ENCODE data around the gene DIAPH1. TPM values are rescaled to one million over a fixed set of nuclear protein-coding genes. Genes with fewer than 3 reads are reported as not detected.

Gene DIAPH1
- total RNA-seq, 5 donors from 2014 or later (not counting 1 experiment from before 2014, with no cell fraction given), result 190 to 271 (median 211) TPM

DNA sequence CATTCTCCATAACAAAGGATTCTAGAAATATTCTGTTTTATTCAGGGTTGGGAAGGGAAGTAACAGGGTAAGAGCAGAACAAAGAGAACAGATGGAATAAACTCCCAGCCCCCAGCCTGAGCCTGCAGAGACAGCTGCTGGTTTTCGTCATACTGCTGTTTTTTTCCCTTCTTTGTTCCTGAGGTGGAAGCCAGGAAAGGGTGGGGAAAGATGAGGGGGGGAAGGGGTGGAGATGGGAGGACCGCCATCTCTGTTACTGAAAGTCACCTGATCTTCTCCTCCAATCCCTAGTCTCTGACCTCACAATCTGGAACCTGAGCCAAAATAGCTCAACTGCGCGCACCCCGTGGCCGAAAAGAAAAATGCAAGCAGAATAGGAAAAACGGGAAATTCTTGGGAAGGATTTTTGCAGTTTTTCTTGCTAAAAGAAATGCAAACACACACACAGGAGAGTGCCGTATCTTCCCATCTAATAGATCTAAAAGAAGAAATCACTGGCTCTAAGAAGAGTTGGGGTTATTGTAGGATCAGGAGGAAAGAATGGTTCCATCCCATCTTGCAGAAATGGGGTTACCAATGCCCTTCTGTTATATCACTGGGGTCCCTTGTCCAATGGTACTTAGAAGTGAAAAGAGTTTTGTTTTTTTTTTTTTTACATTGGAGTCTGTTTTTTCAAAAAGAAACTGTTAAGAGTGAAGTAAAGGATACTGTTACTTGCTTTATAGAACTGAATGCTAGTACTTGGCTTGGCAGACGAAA is 57.9 kb downstream of the DIAPH1 start:
- no peaks in the 10 kb centered on the region for H3K27me3 ChIP-seq (replicated peaks in 1 of 2; ENCODE audit: control insufficient read depth in 2 of 2, extremely low read depth in 1 of 2, insufficient read depth in 2 of 2, low read length in 1 of 2)
- H3K36me3 ChIP-seq (ENCODE audit: control insufficient read depth in 2 of 2, extremely low read depth in 1 of 2, insufficient read depth in 1 of 2, low read length in 1 of 2), result peaks cover 15 to 73% of the 10 kb centered on the region in 2 donors
- whole genome bisulfite sequencing (ENCODE audit: insufficient coverage), result no CpG with 5 or more reads among the region's 9 CpGs
- peaks cover 62% of the 10 kb centered on the region for H3K36me3 Mint-ChIP-seq
- no peaks in the 10 kb centered on the region for H3K9me3 ChIP-seq
- peaks cover 45 to 50% (median 45%) of the 10 kb centered on the region in 3 donors for H3K4me1 Mint-ChIP-seq
- H3K4me3 Mint-ChIP-seq, result no peak overlapping the region
- ChIA-PET CTCF (interaction anchor here in 1 of 2 donors (0.7 kb wide), 2 partner anchors 27 to 173 kb away, joined by 3 to 5 read pairs; partner anchors contain the start of gene PCDHGB4), POLR2A (interaction anchor here in 1 of 2 donors (0.6 kb wide), 1 partner anchor 152 kb away, joined by 8 read pairs; no protein-coding TSS in a partner anchor)
- ATAC-seq (replicated peaks in 1 of 4), result no peak
- H3K4me1 ChIP-seq (ENCODE audit: control insufficient read depth in 1 of 2, extremely low read depth in 1 of 2, insufficient read depth in 2 of 2, low read length in 2 of 2), result peaks cover 5 to 13% of the 10 kb centered on the region in 2 experiments
- no peak overlapping the region for H3K4me3 ChIP-seq (ENCODE audit: control insufficient read depth in 1 of 2, extremely low read depth in 1 of 2, low read length in 1 of 2)
- H3K27ac Mint-ChIP-seq, result no peak overlapping the region
- H3K9me3 Mint-ChIP-seq, result no peaks in the 10 kb centered on the region
- H3K27ac ChIP-seq (ENCODE audit: low read length), result no peak overlapping the region
- no peaks in the 10 kb centered on the region for H3K27me3 Mint-ChIP-seq
- no peak for DNase-seq

DNA sequence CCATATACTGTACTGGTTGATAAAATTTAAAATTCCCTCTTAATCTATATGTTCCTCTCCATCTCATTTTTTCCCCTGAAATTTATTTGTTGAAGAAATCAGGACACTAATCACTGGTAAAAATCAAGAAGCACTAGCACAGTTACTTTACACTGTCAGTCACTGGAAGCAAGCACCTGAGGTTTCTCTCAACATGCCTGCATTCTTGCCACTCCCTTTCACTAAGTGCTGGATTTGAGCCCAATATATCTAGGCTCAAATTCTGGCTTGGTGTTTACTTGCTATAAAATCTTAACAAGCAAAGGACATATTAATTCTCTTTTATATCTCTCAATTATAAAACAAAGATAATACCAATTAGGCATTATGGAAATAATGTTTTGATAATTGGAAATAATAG is 58.6 kb downstream of the DIAPH1 start:
- Histone ChIP-seq H3K27me3 (replicated peaks in 1 of 2; ENCODE audit: control insufficient read depth in 2 of 2, extremely low read depth in 1 of 2, insufficient read depth in 2 of 2, low read length in 1 of 2) (no peaks in the 10 kb centered on the region), H3K9me3 (no peaks in the 10 kb centered on the region), H3K27ac (ENCODE audit: low read length) (no peak overlapping the region), H3K4me1 (ENCODE audit: control insufficient read depth in 1 of 2, extremely low read depth in 1 of 2, insufficient read depth in 2 of 2, low read length in 2 of 2) (peaks cover 5 to 13% of the 10 kb centered on the region in 2 experiments), H3K36me3 (ENCODE audit: control insufficient read depth in 2 of 2, extremely low read depth in 1 of 2, insufficient read depth in 1 of 2, low read length in 1 of 2) (peaks cover 11 to 73% of the 10 kb centered on the region in 2 donors), H3K4me3 (ENCODE audit: control insufficient read depth in 1 of 2, extremely low read depth in 1 of 2, low read length in 1 of 2) (no peak overlapping the region)
- POLR2A ChIA-PET, result interaction anchor here in 1 of 2 donors (0.6 kb wide), 1 partner anchor 152 kb away, joined by 8 read pairs; no protein-coding TSS in a partner anchor
- H3K9me3 Mint-ChIP-seq, result no peaks in the 10 kb centered on the region
- DNase-seq, result no peak
- no peaks in the 10 kb centered on the region for H3K27me3 Mint-ChIP-seq
- no peak overlapping the region for H3K27ac Mint-ChIP-seq
- no peak overlapping the region for H3K4me3 Mint-ChIP-seq
- ATAC-seq (replicated peaks in 1 of 4), result no peak
- H3K36me3 Mint-ChIP-seq, result peaks cover 57% of the 10 kb centered on the region
- CTCF ChIA-PET, result interaction anchor here in 1 of 2 donors (0.7 kb wide), 1 partner anchor 28 kb away, joined by 5 read pairs; no protein-coding TSS in a partner anchor
- peaks cover 38 to 48% (median 47%) of the 10 kb centered on the region in 3 donors for H3K4me1 Mint-ChIP-seq

DNA sequence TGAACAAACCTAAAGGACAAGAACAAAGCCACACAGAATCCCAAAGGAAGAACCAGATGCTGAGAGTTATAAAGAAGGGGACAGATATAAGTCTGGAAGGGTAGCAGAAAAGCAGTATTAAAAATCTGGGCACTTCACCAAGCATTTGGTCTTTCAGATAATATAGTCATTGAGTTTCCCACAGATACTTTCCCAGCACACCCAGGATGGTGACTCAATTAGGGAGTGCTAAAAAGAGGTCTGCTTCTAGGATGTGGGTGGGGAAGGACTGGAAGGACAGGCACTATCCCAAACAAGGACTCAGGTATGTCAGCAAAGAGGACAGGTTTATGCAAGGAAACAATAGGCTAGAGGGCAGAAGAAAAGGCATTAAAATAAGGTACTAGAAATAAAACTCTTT is 59.3 kb downstream of the DIAPH1 start:
- no peak overlapping the region for H3K27ac ChIP-seq (ENCODE audit: low read length)
- peaks cover 11 to 73% of the 10 kb centered on the region in 2 donors for H3K36me3 ChIP-seq (ENCODE audit: control insufficient read depth in 2 of 2, extremely low read depth in 1 of 2, insufficient read depth in 1 of 2, low read length in 1 of 2)
- H3K9me3 ChIP-seq, result no peaks in the 10 kb centered on the region
- POLR2A ChIA-PET, result no interaction called here
- no peak for DNase-seq
- Mint-ChIP-seq H3K9me3 (no peaks in the 10 kb centered on the region), H3K36me3 (peaks cover 58% of the 10 kb centered on the region), H3K4me1 (peaks cover 41 to 46% (median 45%) of the 10 kb centered on the region in 3 donors), H3K27ac (no peak overlapping the region), H3K4me3 (no peak overlapping the region), H3K27me3 (no peaks in the 10 kb centered on the region)
- H3K4me1 ChIP-seq (ENCODE audit: control insufficient read depth in 1 of 2, extremely low read depth in 1 of 2, insufficient read depth in 2 of 2, low read length in 2 of 2), result peaks cover 5 to 13% of the 10 kb centered on the region in 2 experiments
- CTCF ChIA-PET, result interaction anchor here (0.7 to 2.8 kb wide), 4 partner anchors 8 to 335 kb away, joined by 5 to 19 read pairs (median 12); partner anchors contain the start of gene TAF7 (in 1 of the 2)
- no peaks in the 10 kb centered on the region for H3K27me3 ChIP-seq (replicated peaks in 1 of 2; ENCODE audit: control insufficient read depth in 2 of 2, extremely low read depth in 1 of 2, insufficient read depth in 2 of 2, low read length in 1 of 2)
- no peak for ATAC-seq (replicated peaks in 1 of 4)
- H3K4me3 ChIP-seq (ENCODE audit: control insufficient read depth in 1 of 2, extremely low read depth in 1 of 2, low read length in 1 of 2), result no peak overlapping the region

DNA sequence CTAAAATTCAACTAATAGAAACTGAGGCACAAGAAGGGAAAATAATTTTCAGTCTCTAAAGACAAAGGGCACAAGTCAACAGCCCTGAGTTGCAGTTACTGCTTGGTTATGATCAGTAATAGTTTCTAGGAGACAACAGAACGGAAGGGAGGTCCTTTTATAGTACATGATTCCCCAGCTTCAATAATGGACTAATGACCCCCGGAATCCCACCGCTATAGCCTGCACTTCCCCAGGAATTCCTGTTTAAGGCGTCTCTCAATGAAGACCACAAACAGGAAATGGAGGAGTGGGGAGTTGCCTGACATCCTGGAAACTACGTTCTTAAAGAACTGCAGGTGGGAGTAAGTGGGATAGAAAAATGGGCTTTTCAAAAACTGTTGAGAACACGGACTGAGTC is 60.6 kb downstream of the DIAPH1 start:
- Histone ChIP-seq H3K36me3 (ENCODE audit: control insufficient read depth in 2 of 2, extremely low read depth in 1 of 2, insufficient read depth in 1 of 2, low read length in 1 of 2) (peaks cover 17 to 63% of the 10 kb centered on the region in 2 donors), H3K27me3 (replicated peaks in 1 of 2; ENCODE audit: control insufficient read depth in 2 of 2, extremely low read depth in 1 of 2, insufficient read depth in 2 of 2, low read length in 1 of 2) (no peaks in the 10 kb centered on the region), H3K9me3 (no peaks in the 10 kb centered on the region), H3K4me1 (ENCODE audit: control insufficient read depth in 1 of 2, extremely low read depth in 1 of 2, insufficient read depth in 2 of 2, low read length in 2 of 2) (peaks cover 4 to 11% of the 10 kb centered on the region in 2 experiments), H3K27ac (ENCODE audit: low read length) (no peak overlapping the region), H3K4me3 (ENCODE audit: control insufficient read depth in 1 of 2, extremely low read depth in 1 of 2, low read length in 1 of 2) (no peak overlapping the region)
- ATAC-seq (replicated peaks in 1 of 4) (peak in 2 of 4 experiments; percentile 29 to 39), DNase-seq (no peak)
- peak overlapping the region; percentile 76 to 81 for H3K27ac Mint-ChIP-seq
- H3K9me3 Mint-ChIP-seq, result no peaks in the 10 kb centered on the region
- ChIA-PET POLR2A (interaction anchor here in 1 of 2 donors (0.7 kb wide), 1 partner anchor 238 kb away, joined by 4 read pairs; the partner anchor contains the start of gene TAF7), CTCF (interaction anchor here (0.5 to 2.8 kb wide), 23 partner anchors 9 to 339 kb away, joined by 3 to 19 read pairs (median 5); partner anchors contain the start of genes PCDHB14 (in 1 of the 2), PCDHB15 (in 1 of the 2), PCDHGA10 (in 1 of the 2) and PCDHGA11 (in 1 of the 2))
- H3K36me3 Mint-ChIP-seq, result peaks cover 50% of the 10 kb centered on the region
- H3K4me3 Mint-ChIP-seq, result no peak overlapping the region
- H3K4me1 Mint-ChIP-seq, result peaks cover 32 to 36% (median 33%) of the 10 kb centered on the region in 3 donors
- H3K27me3 Mint-ChIP-seq, result no peaks in the 10 kb centered on the region
- no CpG with 5 or more reads among the region's 6 CpGs for WGBS (ENCODE audit: insufficient coverage)

DNA sequence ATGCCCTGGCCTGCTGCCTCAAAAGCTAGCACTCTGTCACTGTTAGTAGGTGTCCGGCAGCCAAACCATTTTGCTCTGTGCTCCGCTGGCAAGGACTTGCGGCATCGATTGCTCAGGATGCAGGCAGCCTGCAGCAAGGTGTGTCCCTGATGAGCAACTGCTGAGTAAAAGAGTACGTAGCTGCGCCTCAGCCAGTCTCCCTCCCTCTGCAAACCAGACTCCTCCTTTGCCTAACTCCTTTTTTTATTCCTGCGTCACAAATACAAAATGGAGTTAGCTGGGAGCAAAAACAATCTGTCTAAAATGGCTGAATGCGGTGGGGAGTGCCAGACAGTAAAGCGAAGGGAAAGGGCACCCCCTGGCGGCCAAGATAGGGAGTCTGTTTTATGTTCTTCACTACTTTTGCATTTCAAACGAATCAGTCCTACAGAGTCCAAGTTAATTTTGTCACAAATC is 61.1 kb downstream of the DIAPH1 start:
- POLR2A ChIA-PET, result interaction anchor here in 1 of 2 donors (0.5 to 0.7 kb wide), 2 partner anchors 237 to 1362 kb away, joined by 4 read pairs; partner anchors contain the start of gene TAF7
- Mint-ChIP-seq H3K4me3 (no peak overlapping the region), H3K36me3 (peaks cover 45% of the 10 kb centered on the region), H3K4me1 (peaks cover 29 to 36% (median 29%) of the 10 kb centered on the region in 3 donors), H3K27me3 (no peaks in the 10 kb centered on the region), H3K9me3 (no peaks in the 10 kb centered on the region), H3K27ac (peak overlapping the region; percentile 76 to 81)
- DNase-seq (peak; percentile 40 to 89 (median 72)), ATAC-seq (replicated peaks in 1 of 4) (peak; percentile 67 to 84 (median 72))
- Histone ChIP-seq H3K4me3 (ENCODE audit: control insufficient read depth in 1 of 2, extremely low read depth in 1 of 2, low read length in 1 of 2) (no peak overlapping the region), H3K27me3 (replicated peaks in 1 of 2; ENCODE audit: control insufficient read depth in 2 of 2, extremely low read depth in 1 of 2, insufficient read depth in 2 of 2, low read length in 1 of 2) (no peaks in the 10 kb centered on the region), H3K4me1 (ENCODE audit: control insufficient read depth in 1 of 2, extremely low read depth in 1 of 2, insufficient read depth in 2 of 2, low read length in 2 of 2) (peaks cover 4 to 11% of the 10 kb centered on the region in 2 experiments), H3K9me3 (no peaks in the 10 kb centered on the region), H3K27ac (ENCODE audit: low read length) (peak overlapping the region; percentile 49), H3K36me3 (ENCODE audit: control insufficient read depth in 2 of 2, extremely low read depth in 1 of 2, insufficient read depth in 1 of 2, low read length in 1 of 2) (peaks cover 14 to 63% of the 10 kb centered on the region in 2 donors)
- CTCF ChIA-PET, result interaction anchor here (0.5 to 2.8 kb wide), 25 partner anchors 8 to 467 kb away, joined by 3 to 19 read pairs (median 5); partner anchors contain the start of genes PCDHB14 (in 1 of the 2), PCDHB15 (in 1 of the 2), PCDHGA10 (in 1 of the 2) and PCDHGA11 (in 1 of the 2)
- WGBS (ENCODE audit: insufficient coverage), result 100% methylated on average over 4 of the region's 11 CpGs

DNA sequence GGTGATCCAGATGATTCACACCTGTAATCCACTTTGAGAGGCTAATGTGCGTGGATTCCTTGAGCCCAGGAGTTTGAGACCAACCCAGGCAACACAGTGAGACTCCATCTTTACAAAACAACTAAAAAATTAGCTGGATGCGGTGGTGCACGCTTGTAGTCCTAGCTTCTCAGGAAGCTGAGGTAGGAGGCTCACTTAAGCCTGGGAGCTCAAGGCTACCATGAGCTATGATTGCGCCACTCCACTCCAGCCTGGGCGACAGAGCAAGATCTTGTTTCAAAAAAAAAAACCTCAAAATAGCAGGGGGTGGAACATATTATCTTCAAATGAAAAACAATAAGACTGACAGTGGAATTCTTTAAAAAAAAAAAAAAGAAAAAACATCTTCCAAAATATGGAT is 70.9 kb downstream of the DIAPH1 start:
- no CpG with 5 or more reads among the region's 5 CpGs for WGBS (ENCODE audit: insufficient coverage)
- Histone ChIP-seq H3K4me3 (ENCODE audit: control insufficient read depth in 1 of 2, extremely low read depth in 1 of 2, low read length in 1 of 2) (no peak overlapping the region), H3K9me3 (no peaks in the 10 kb centered on the region), H3K4me1 (ENCODE audit: control insufficient read depth in 1 of 2, extremely low read depth in 1 of 2, insufficient read depth in 2 of 2, low read length in 2 of 2) (peaks cover 0 to 3% of the 10 kb centered on the region in 2 experiments), H3K27ac (ENCODE audit: low read length) (no peak overlapping the region), H3K36me3 (ENCODE audit: control insufficient read depth in 2 of 2, extremely low read depth in 1 of 2, insufficient read depth in 1 of 2, low read length in 1 of 2) (peaks cover 7 to 56% of the 10 kb centered on the region in 2 donors), H3K27me3 (replicated peaks in 1 of 2; ENCODE audit: control insufficient read depth in 2 of 2, extremely low read depth in 1 of 2, insufficient read depth in 2 of 2, low read length in 1 of 2) (no peaks in the 10 kb centered on the region)
- peaks cover 0 to 15% (median 5%) of the 10 kb centered on the region in 3 donors for H3K9me3 Mint-ChIP-seq
- peaks cover 64% of the 10 kb centered on the region for H3K36me3 Mint-ChIP-seq
- no peak overlapping the region for H3K27ac Mint-ChIP-seq
- POLR2A ChIA-PET, result no interaction called here
- DNase-seq (no peak), ATAC-seq (replicated peaks in 1 of 4) (no peak)
- CTCF ChIA-PET, result interaction anchor here (0.6 to 1.2 kb wide), 8 partner anchors 10 to 219 kb away, joined by 3 to 5 read pairs (median 4); partner anchors contain the start of gene PCDHGA12 (in 1 of the 2)
- no peaks in the 10 kb centered on the region for H3K27me3 Mint-ChIP-seq
- H3K4me3 Mint-ChIP-seq, result no peak overlapping the region
- peaks cover 30 to 49% (median 44%) of the 10 kb centered on the region in 3 donors for H3K4me1 Mint-ChIP-seq

Data from T-cell (primary cell).